Thoracic aorta (tissue), 2 donors: Measurements from ENCODE around the gene ATRN. TPM values are rescaled to one million over a fixed set of nuclear protein-coding genes. Genes with fewer than 3 reads are reported as not detected.
A peak's percentile ranks its signal among the peaks of the same experiment; 100 is the strongest.

Source experiments
- ATAC-seq: fragments of 150-250 bp; one replicate; pipeline ENCODE4 v1.8.0; 2017; ENCODE audit warnings: low read depth; ENCODE audit not compliant: insufficient number of reproducible peaks, low FRiP score
- DNase-seq: peaks from one replicate; pipeline ENCODE4 v3.0.0-alpha.2; 2020; ENCODE audit warnings: low spot score
- H3K27ac ChIP-seq, 2 donors: fragments of 200-600 bp; sonication (generic); 1 replicate in 1 of 2; 2 replicates in 1 of 2; pipeline ENCODE4 v1.5.1; 2016; ENCODE audit warnings: mild to moderate bottlenecking in 2 of 2, moderate library complexity in 2 of 2
- H3K27me3 ChIP-seq: fragments of 200-600 bp; sonication (generic); replicated peaks from 2 replicates; pipeline ENCODE4 v1.6.0; 2016; ENCODE audit warnings: mild to moderate bottlenecking; ENCODE audit not compliant: insufficient read depth
- H3K36me3 ChIP-seq: fragments of 200-600 bp; sonication (generic); one replicate; pipeline ENCODE4 v1.5.1; 2016
- H3K4me1 ChIP-seq, 2 donors: fragments of 200-600 bp; sonication (generic); 1 replicate in 1 of 2; 2 replicates in 1 of 2; pipeline versions ENCODE4 v1.5.1 to v1.6.0; 2016; ENCODE audit warnings: low read depth in 2 of 2, mild to moderate bottlenecking in 1 of 2; ENCODE audit not compliant: control insufficient read depth in 1 of 2
- H3K4me3 ChIP-seq: fragments of 200-600 bp; sonication (generic); 2 replicates; pipeline ENCODE4 v1.5.1; 2016; ENCODE audit warnings: mild to moderate bottlenecking
- H3K9me3 ChIP-seq: fragments of 200-600 bp; sonication (generic); 2 replicates; pipeline ENCODE4 v1.5.1; 2016
- CTCF ChIP-seq: fragments of 200-600 bp; sonication (generic); IDR thresholded peaks from one replicate; pipeline ENCODE4 v1.5.1; 2019; ENCODE audit warnings: antibody characterized with exemption
- total RNA-seq, 2 donors: library from RNA; depleted of rRNA; stranded (reverse); fragments of >200 nt; gene quantifications; one replicate each; pipeline versions ENCODE4 v1.1.0 to v1.2.3, GENCODE V29; 2016

ATRN gene
- total RNA-seq, 2 donors from 2014 or later, result 25.0 to 32.9 TPM

GRCh38 chr20:3681931-3682781 lies 211.3 kb downstream of the ATRN start, which contains the start of gene ADAM33:
Gene ADAM33, minus strand, starts transcription at chr20:3682010. Its CDS starts 6 bp downstream, at chr20:3682004.
- ATAC-seq (no peak), DNase-seq (no peak)
- Histone ChIP-seq H3K4me3 (peak within 1 kb of the TSS; percentile 76), H3K27ac (peak within 1 kb of the TSS; percentile 94 to 96), H3K4me1 (peaks cover 21 to 51% of the 10 kb centered on the region in 2 donors), H3K36me3 (no peaks in the 10 kb centered on the region), H3K9me3 (no peaks in the 10 kb centered on the region), H3K27me3 (no peaks in the 10 kb centered on the region)
- no peak for TF ChIP-seq CTCF

GRCh38 chr20:3685341-3685740 lies 214.5 kb downstream of the ATRN start:
- ATAC-seq (no peak), DNase-seq (no peak)
- H3K36me3 ChIP-seq, result no peaks in the 10 kb centered on the region
- H3K4me1 ChIP-seq, result peaks cover 16 to 24% of the 10 kb centered on the region in 2 donors
- H3K9me3 ChIP-seq, result no peaks in the 10 kb centered on the region
- H3K27ac ChIP-seq, result no peak overlapping the region
- no peak for TF ChIP-seq CTCF
- H3K4me3 ChIP-seq, result no peak overlapping the region
- H3K27me3 ChIP-seq, result no peaks in the 10 kb centered on the region

GRCh38 chr20:3686421-3686820 lies 215.6 kb downstream of the ATRN start:
- H3K4me3 ChIP-seq, result no peak overlapping the region
- TF ChIP-seq CTCF, result no peak
- H3K27me3 ChIP-seq, result no peaks in the 10 kb centered on the region
- ATAC-seq, result no peak
- no peaks in the 10 kb centered on the region for H3K9me3 ChIP-seq
- no peak for DNase-seq
- peaks cover 10 to 14% of the 10 kb centered on the region in 2 donors for H3K4me1 ChIP-seq
- no peaks in the 10 kb centered on the region for H3K36me3 ChIP-seq
- peak overlapping the region; percentile 57 to 65 for H3K27ac ChIP-seq

- Histone ChIP-seq H3K4me1 (peaks cover 10 to 14% of the 10 kb centered on the region in 2 donors), H3K9me3 (no peaks in the 10 kb centered on the region), H3K27ac (peak overlapping the region; percentile 65 to 74), H3K27me3 (no peaks in the 10 kb centered on the region), H3K4me3 (peak overlapping the region; percentile 8), H3K36me3 (no peaks in the 10 kb centered on the region)
- no peak for TF ChIP-seq CTCF
- peak; percentile 90 for ATAC-seq
- DNase-seq, result peak; percentile 83
Observed at GRCh38 chr20:3686867-3687321, 216.1 kb downstream of the ATRN start.

GRCh38 chr20:3687655-3688054 lies 216.8 kb downstream of the ATRN start:
- Histone ChIP-seq H3K4me3 (no peak overlapping the region), H3K27ac (peak overlapping the region; percentile 65 to 74), H3K9me3 (no peaks in the 10 kb centered on the region), H3K27me3 (no peaks in the 10 kb centered on the region), H3K36me3 (no peaks in the 10 kb centered on the region), H3K4me1 (peaks cover 10 to 14% of the 10 kb centered on the region in 2 donors)
- DNase-seq (no peak), ATAC-seq (peak; percentile 75)
- TF ChIP-seq CTCF, result no peak
